ENCODE data around the gene INTS15. TPM values are rescaled to one million over a fixed set of nuclear protein-coding genes. Genes with fewer than 3 reads are reported as not detected.

Gene INTS15
- total and polyA plus RNA-seq, 7 experiments from 2014 or later, result 29.7 to 69.1 (median 51.8) TPM

GRCh38 chr7:6656413-6656812 is 66.6 kb downstream of the INTS15 start:
- POLR2A ChIA-PET, result no interaction called here
- Mint-ChIP-seq H3K4me3 (no peak overlapping the region), H3K27me3 (peaks cover 0 to 4% (median 0%) of the 10 kb centered on the region in 5 donors), H3K27ac (no peak overlapping the region), H3K36me3 (peaks cover 0 to 19% (median 17%) of the 10 kb centered on the region in 5 donors), H3K9me3 (peaks cover 0 to 7% (median 0%) of the 10 kb centered on the region in 11 donors), H3K4me1 (peaks cover 0 to 14% (median 11%) of the 10 kb centered on the region in 7 donors)
- CTCF ChIA-PET, result no interaction called here
- no peak overlapping the region for H3K4me3 ChIP-seq (ENCODE audit: low read length)
- H3K36me3 ChIP-seq (ENCODE audit: control insufficient read depth in 2 of 3, insufficient read depth in 3 of 3, low read length in 3 of 3), result peaks cover 0 to 27% (median 6%) of the 10 kb centered on the region in 3 experiments
- intact Hi-C loops (cut with micrococcal nuclease), result no loop called here
- DNase-seq (no peak), ATAC-seq (no peak)
- H3K27me3 ChIP-seq (ENCODE audit: control insufficient read depth in 2 of 2, insufficient read depth in 2 of 2, low read length in 2 of 2), result no peaks in the 10 kb centered on the region
- H3K4me1 ChIP-seq (ENCODE audit: control insufficient read depth in 2 of 2, insufficient read depth in 2 of 2, low read length in 2 of 2), result no peaks in the 10 kb centered on the region
- H3K9me3 ChIP-seq (ENCODE audit: control insufficient read depth in 2 of 3, low read length in 3 of 3), result peaks cover 0 to 5% (median 0%) of the 10 kb centered on the region in 3 experiments
- no peak overlapping the region for H3K27ac ChIP-seq (ENCODE audit: low read depth, low read length)

Other genes with a start within 250 kb of the INTS15 start
- gene FAM220A, start 241.1 kb upstream of the INTS15 start, total RNA-seq, result 10 to 100 TPM in 4 of 5 experiments, 1 to 10 TPM in 1; 8.9 to 25.0 (median 14.7) TPM
- gene FAM220A, start 241.1 kb upstream of the INTS15 start, polyA plus RNA-seq, result 1 to 10 TPM; 5.2 to 7.1 TPM
- gene RAC1, start 215.5 kb upstream of the INTS15 start, total RNA-seq, result 100 to 1,000 TPM in 2 of 5 experiments, 10 to 100 TPM in 3; 60.2 to 139 (median 87.2) TPM
- 100 to 1,000 TPM; 188 to 211 TPM for gene RAC1, start 215.5 kb upstream of the INTS15 start, polyA plus RNA-seq
- gene DAGLB, start 142.1 kb upstream of the INTS15 start, total RNA-seq, result 10 to 100 TPM; 20.6 to 44.3 (median 39.8) TPM
- gene DAGLB, start 142.1 kb upstream of the INTS15 start, polyA plus RNA-seq, result 10 to 100 TPM; 10.5 to 21.8 TPM
- 10 to 100 TPM; 28.1 to 60.9 (median 36.8) TPM for gene KDELR2, start 105.9 kb upstream of the INTS15 start, total RNA-seq
- gene KDELR2, start 105.9 kb upstream of the INTS15 start, polyA plus RNA-seq, result 10 to 100 TPM; 36.3 to 43.7 TPM
- 1 to 10 TPM in 2 of 5 experiments, under 1 TPM in 2, not detected in 1; 0.24 to 1.5 (median 1.1) TPM for gene GRID2IP, start 38.6 kb upstream of the INTS15 start, total RNA-seq
- gene GRID2IP, start 38.6 kb upstream of the INTS15 start, polyA plus RNA-seq, result not detected
- 10 to 100 TPM; 25.2 to 42.2 (median 31.8) TPM for gene ZDHHC4, start 12.6 kb upstream of the INTS15 start, total RNA-seq
- 10 to 100 TPM; 65.9 to 82.1 TPM for gene ZDHHC4, start 12.6 kb upstream of the INTS15 start, polyA plus RNA-seq
- gene ZNF853, start 25.6 kb downstream of the INTS15 start, total RNA-seq, result 1 to 10 TPM in 4 of 5 experiments, under 1 TPM in 1; 0.15 to 5.3 (median 3.8) TPM
- gene ZNF853, start 25.6 kb downstream of the INTS15 start, polyA plus RNA-seq, result 1 to 10 TPM in 1 of 2 donors, under 1 TPM in 1; 0.50 to 2.9 TPM
- gene ZNF316, start 47.3 kb downstream of the INTS15 start, total RNA-seq, result 10 to 100 TPM; 24.5 to 71.6 (median 55.4) TPM
- gene ZNF316, start 47.3 kb downstream of the INTS15 start, polyA plus RNA-seq, result 1 to 10 TPM in 1 of 2 donors, under 1 TPM in 1; 0.66 to 4.4 TPM
- 10 to 100 TPM; 26.2 to 58.1 (median 29.3) TPM for gene ZNF12, start 116.9 kb downstream of the INTS15 start, total RNA-seq
- gene ZNF12, start 116.9 kb downstream of the INTS15 start, polyA plus RNA-seq, result 10 to 100 TPM; 25.2 to 33.4 TPM
- gene RSPH10B2, start 164.1 kb downstream of the INTS15 start, total RNA-seq, result under 1 TPM in 4 of 5 experiments, not detected in 1; 0.72 to 0.94 (median 0.80) TPM
- gene RSPH10B2, start 164.1 kb downstream of the INTS15 start, polyA plus RNA-seq, result not detected
- 100 to 1,000 TPM in 1 of 5 experiments, 10 to 100 TPM in 4; 73.5 to 104 (median 84.9) TPM for gene CCZ1B, start 236.3 kb downstream of the INTS15 start, total RNA-seq
- 10 to 100 TPM; 20.5 to 22.2 TPM for gene CCZ1B, start 236.3 kb downstream of the INTS15 start, polyA plus RNA-seq

Data from naive thymus-derived CD4-positive, alpha-beta T cell (primary cell).